Measurements from ENCODE around the gene SHISA6. TPM values are rescaled to one million over a fixed set of nuclear protein-coding genes. Genes with fewer than 3 reads are reported as not detected.

Gene SHISA6
- total RNA-seq, 1 donor from 2014 or later: 12.6 TPM

DNA sequence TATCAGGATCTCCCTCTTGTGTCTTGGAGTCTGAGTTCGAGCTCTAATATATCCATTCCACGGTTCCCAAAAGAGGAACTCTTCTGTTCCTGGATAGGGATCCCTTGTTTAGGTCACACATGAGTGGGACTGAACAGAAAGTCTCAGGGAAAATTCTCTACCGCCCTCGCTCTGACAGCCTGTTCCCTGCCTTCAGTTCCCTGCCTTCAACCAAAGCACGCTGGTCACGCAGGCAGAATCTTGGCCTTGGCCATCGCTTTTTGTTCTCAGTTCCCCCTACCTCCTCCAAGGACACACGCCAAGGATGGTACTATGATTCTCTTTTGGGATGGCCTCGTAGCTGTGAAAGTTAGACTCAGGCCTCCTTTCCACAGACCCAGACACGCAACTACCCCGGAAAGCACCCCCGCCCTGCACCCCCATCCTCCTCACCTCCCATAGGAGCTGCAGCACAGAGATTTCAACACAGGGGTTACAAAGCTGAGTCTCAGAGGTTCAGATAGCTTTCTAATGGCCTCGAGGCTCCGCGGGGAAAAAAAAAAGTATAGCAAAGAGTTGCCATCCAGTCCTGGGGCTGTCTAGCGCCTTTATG is 1.5 kb upstream of the SHISA6 start:
- Mint-ChIP-seq H3K4me1 (ENCODE audit: low read depth, unreplicated experiment) (peaks cover 1% of the 10 kb centered on the region), H3K36me3 (ENCODE audit: unreplicated experiment) (peaks cover 9% of the 10 kb centered on the region), H3K4me3 (ENCODE audit: unreplicated experiment) (peak overlapping the region; percentile 70), H3K9me3 (ENCODE audit: unreplicated experiment) (peaks cover 11% of the 10 kb centered on the region), H3K27me3 (ENCODE audit: unreplicated experiment) (peaks cover 19% of the 10 kb centered on the region), H3K27ac (ENCODE audit: unreplicated experiment) (peak overlapping the region; percentile 49)
- no peak for DNase-seq
- TF ChIP-seq, protein P1, sequence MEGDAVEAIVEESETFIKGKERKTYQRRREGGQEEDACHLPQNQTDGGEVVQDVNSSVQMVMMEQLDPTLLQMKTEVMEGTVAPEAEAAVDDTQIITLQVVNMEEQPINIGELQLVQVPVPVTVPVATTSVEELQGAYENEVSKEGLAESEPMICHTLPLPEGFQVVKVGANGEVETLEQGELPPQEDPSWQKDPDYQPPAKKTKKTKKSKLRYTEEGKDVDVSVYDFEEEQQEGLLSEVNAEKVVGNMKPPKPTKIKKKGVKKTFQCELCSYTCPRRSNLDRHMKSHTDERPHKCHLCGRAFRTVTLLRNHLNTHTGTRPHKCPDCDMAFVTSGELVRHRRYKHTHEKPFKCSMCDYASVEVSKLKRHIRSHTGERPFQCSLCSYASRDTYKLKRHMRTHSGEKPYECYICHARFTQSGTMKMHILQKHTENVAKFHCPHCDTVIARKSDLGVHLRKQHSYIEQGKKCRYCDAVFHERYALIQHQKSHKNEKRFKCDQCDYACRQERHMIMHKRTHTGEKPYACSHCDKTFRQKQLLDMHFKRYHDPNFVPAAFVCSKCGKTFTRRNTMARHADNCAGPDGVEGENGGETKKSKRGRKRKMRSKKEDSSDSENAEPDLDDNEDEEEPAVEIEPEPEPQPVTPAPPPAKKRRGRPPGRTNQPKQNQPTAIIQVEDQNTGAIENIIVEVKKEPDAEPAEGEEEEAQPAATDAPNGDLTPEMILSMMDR (IDR thresholded peaks at IDR 0.05; ENCODE audit: partially characterized antibody, unreplicated experiment): no peak

GRCh38 chr17:11240041-11240840 is 772 bp upstream of the SHISA6 start:
- Mint-ChIP-seq H3K27me3 (ENCODE audit: unreplicated experiment) (peaks cover 22% of the 10 kb centered on the region), H3K4me3 (ENCODE audit: unreplicated experiment) (peak overlapping the region; percentile 70), H3K9me3 (ENCODE audit: unreplicated experiment) (peaks cover 11% of the 10 kb centered on the region), H3K4me1 (ENCODE audit: low read depth, unreplicated experiment) (peaks cover 7% of the 10 kb centered on the region), H3K27ac (ENCODE audit: unreplicated experiment) (no peak overlapping the region), H3K36me3 (ENCODE audit: unreplicated experiment) (peaks cover 9% of the 10 kb centered on the region)
- TF ChIP-seq, protein P1 (IDR thresholded peaks at IDR 0.05; ENCODE audit: partially characterized antibody, unreplicated experiment): no peak
- DNase-seq: peak; percentile 67

DNA sequence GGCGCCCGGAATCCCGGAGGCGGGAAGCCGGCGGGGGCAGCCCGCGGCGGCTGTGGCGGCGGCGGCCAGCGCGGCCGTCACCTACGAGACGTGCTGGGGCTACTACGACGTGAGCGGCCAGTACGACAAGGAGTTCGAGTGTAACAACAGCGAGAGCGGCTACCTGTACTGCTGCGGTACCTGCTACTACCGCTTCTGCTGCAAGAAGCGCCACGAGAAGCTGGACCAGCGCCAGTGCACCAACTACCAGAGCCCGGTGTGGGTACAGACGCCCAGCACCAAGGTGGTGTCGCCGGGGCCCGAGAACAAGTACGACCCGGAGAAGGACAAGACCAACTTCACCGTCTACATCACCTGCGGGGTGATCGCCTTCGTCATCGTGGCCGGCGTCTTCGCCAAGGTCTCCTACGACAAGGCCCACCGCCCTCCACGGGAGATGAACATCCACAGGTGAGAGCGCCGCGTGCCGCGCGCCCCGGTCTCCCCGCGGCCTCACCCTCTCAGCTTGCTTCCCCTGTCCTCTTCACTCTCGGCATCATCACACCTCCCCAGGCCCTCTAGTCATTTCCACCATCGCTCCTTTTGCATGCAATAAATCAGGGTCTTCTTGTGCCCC is 706 bp downstream of the SHISA6 start:
- peaks cover 22% of the 10 kb centered on the region for H3K27me3 Mint-ChIP-seq (ENCODE audit: unreplicated experiment)
- peaks cover 9% of the 10 kb centered on the region for H3K36me3 Mint-ChIP-seq (ENCODE audit: unreplicated experiment)
- peaks cover 9% of the 10 kb centered on the region for H3K4me1 Mint-ChIP-seq (ENCODE audit: low read depth, unreplicated experiment)
- peak overlapping the region; percentile 66 for H3K4me3 Mint-ChIP-seq (ENCODE audit: unreplicated experiment)
- H3K27ac Mint-ChIP-seq (ENCODE audit: unreplicated experiment): no peak overlapping the region
- TF ChIP-seq, protein P1 (IDR thresholded peaks at IDR 0.05; ENCODE audit: partially characterized antibody, unreplicated experiment): no peak
- DNase-seq: no peak
- peaks cover 11% of the 10 kb centered on the region for H3K9me3 Mint-ChIP-seq (ENCODE audit: unreplicated experiment)

- no peak for DNase-seq
- Mint-ChIP-seq H3K9me3 (ENCODE audit: unreplicated experiment) (peaks cover 11% of the 10 kb centered on the region), H3K27ac (ENCODE audit: unreplicated experiment) (no peak overlapping the region)
These were observed 1.4 kb downstream of the SHISA6 start for GRCh38 chr17:11242411-11242810.

More at GRCh38 chr17:11242411-11242810, 1.4 kb downstream of the SHISA6 start:
- H3K36me3 Mint-ChIP-seq (ENCODE audit: unreplicated experiment): peaks cover 9% of the 10 kb centered on the region
- peaks cover 9% of the 10 kb centered on the region for H3K4me1 Mint-ChIP-seq (ENCODE audit: low read depth, unreplicated experiment)
- H3K27me3 Mint-ChIP-seq (ENCODE audit: unreplicated experiment): peaks cover 22% of the 10 kb centered on the region
- peak overlapping the region; percentile 66 for H3K4me3 Mint-ChIP-seq (ENCODE audit: unreplicated experiment)
- TF ChIP-seq, protein P1 (IDR thresholded peaks at IDR 0.05; ENCODE audit: partially characterized antibody, unreplicated experiment): no peak
